Mucosa of rectum (tissue), 2 donors: ENCODE data around the gene CD55.

Source experiments
- H3K27ac ChIP-seq, 2 donors: one replicate each; pipeline ENCODE4 v1.7.0; 2013; ENCODE audit warnings: inconsistent platforms in 2 of 2, low read depth in 2 of 2, low read length in 2 of 2
- H3K27me3 ChIP-seq, 2 donors: one replicate each; pipeline ENCODE4 v1.7.0; 2013; ENCODE audit warnings: low read length in 2 of 2; ENCODE audit not compliant: control insufficient read depth in 2 of 2, insufficient read depth in 2 of 2
- H3K36me3 ChIP-seq, 2 donors: one replicate each; pipeline ENCODE4 v1.7.0; 2013; ENCODE audit warnings: low read length in 2 of 2; ENCODE audit not compliant: control insufficient read depth in 2 of 2, insufficient read depth in 2 of 2
- H3K4me1 ChIP-seq, 2 donors: one replicate each; pipeline ENCODE4 v1.7.0; 2013; ENCODE audit warnings: low read length in 2 of 2, mild to moderate bottlenecking in 1 of 2; ENCODE audit not compliant: control insufficient read depth in 2 of 2, insufficient read depth in 2 of 2
- H3K4me3 ChIP-seq, 2 donors: one replicate each; pipeline ENCODE4 v1.7.0; 2013; ENCODE audit warnings: low read length in 2 of 2
- H3K9ac ChIP-seq, 2 donors: one replicate each; pipeline ENCODE4 v1.7.0; 2013; ENCODE audit warnings: low read length in 2 of 2, low read depth in 1 of 2, mild to moderate bottlenecking in 1 of 2
- H3K9me3 ChIP-seq, 2 donors: one replicate each; pipeline ENCODE4 v1.7.0; 2013; ENCODE audit warnings: low read length in 2 of 2; ENCODE audit not compliant: control insufficient read depth in 2 of 2
- donor health status: healthy.
- donor health status: Normal muscosa, but diverticular disease.

The CD55 gene

DNA sequence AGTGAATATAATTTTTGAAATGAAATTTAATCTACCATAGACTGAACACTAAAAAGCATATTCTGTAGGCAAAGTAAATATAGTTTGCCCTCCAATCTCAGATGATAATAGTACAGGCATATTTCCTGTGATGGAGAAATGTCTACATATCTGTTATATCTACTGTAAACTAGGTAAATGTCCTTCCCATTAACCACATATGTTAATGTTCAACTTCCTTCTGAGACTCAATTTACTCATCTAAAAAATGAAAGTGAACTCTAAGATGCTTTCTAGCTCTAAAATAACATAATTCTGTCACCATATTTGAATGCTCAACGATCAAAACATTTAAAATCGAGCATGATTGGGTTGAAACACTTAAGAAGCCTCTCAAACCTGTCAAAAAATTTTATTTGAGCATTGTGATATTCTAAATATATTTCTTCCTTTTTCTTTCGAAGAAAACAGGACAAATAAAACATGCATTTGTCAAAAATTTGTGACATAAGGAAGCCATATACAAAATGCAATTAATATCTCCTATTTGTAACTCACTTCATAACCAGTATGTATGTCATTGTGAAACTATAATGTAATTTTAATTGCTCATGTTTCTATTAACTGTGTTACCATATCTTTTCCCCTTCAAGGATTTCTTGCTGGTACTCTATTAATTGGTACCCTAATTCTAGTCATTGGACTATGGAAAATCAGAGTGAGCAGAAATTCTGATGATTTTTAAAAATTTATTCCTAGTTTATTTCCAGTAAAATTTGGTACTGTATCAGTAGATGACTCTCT lies 34.2 kb downstream of the CD55 start:
- Histone ChIP-seq H3K4me1 (no peaks in the 10 kb centered on the region), H3K36me3 (peaks cover 0 to 6% of the 10 kb centered on the region in 2 donors), H3K27ac (no peak overlapping the region), H3K9ac (no peak overlapping the region), H3K9me3 (no peaks in the 10 kb centered on the region), H3K4me3 (no peak overlapping the region), H3K27me3 (no peaks in the 10 kb centered on the region)

DNA sequence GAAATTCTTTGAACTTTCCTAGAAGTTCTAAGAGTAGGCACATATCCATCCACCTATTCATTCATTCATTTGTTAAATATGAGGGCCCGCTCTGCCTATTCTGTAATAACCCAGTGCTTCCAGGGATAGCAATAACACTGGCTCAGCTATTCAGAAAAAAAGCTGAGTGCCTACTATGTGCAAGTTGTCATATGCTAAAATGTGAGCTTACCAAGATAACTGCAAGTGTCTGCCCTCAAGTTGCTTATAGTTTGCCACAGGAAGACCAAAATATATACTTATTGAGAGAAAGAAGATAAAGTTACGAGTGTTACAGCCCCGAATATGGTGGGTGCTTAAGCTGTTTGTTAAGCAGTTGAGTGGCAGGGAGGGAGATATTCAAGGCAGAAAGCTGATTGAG lies 39.6 kb downstream of the CD55 start:
- Histone ChIP-seq H3K9ac (no peak overlapping the region), H3K4me3 (no peak overlapping the region), H3K4me1 (no peaks in the 10 kb centered on the region), H3K27ac (no peak overlapping the region), H3K27me3 (no peaks in the 10 kb centered on the region), H3K36me3 (peaks cover 0 to 8% of the 10 kb centered on the region in 2 donors), H3K9me3 (no peaks in the 10 kb centered on the region)

DNA sequence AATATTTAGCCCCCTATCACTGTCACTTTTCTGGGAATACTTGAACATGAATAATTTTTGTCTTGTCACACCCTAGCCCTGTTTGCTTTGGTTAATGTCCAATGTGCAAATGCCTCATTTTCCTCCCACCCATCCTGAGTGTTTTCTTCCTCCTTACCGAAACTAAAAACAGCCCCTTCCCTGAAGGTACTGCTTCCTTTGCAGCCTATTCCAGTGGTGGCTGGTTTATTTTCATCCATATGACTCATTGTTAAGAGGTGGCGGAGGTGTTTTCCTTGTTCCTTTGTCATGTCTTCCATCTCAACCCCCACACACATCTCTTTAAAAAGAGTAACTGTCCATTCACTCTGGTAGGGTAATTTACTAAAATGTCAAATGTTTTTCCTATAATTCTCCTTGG lies 40.4 kb downstream of the CD55 start:
- H3K9me3 ChIP-seq: no peaks in the 10 kb centered on the region
- H3K4me3 ChIP-seq: no peak overlapping the region
- H3K27ac ChIP-seq: no peak overlapping the region
- no peak overlapping the region for H3K9ac ChIP-seq
- H3K4me1 ChIP-seq: no peaks in the 10 kb centered on the region
- peaks cover 0 to 8% of the 10 kb centered on the region in 2 donors for H3K36me3 ChIP-seq
- no peaks in the 10 kb centered on the region for H3K27me3 ChIP-seq

DNA sequence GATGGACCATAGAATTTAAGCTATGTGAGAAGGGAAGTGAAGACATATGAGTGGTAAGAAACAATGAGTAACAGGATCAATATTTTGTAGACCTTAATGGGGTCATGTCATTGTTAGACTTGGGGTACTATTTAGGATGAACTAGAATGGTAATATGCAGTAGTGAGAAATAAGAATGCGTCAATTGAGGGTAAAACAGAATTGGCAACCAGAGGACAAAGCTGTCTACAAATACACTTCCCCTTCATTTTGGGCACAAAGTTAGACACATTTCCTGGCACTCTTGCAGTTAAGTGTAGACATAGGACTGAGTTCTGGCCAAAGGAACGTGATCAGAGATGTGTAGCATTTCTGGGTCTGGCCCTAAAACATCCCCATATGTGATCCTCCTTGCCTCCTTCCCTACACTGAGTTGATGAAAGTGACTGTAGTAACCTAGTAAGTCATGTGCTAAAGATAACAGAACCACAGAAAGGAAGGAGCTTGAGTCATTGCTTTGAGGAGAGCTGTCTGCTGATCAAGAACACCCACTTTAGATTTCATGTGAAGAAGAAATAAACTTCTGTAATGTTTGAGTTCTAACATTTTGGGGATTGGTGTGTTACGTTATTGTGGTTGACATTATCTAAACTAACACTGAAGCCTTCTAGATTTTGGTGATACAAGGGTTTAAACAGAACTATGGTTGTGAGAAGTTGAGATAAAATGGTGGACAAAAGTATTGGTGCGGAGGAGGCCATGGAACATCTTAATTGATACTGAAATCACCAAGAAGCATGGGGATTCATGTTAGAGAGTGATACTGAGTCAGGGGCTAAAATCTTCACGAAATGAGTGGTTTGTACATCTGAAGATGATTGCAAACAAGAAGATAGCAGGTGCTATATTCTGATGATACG lies 41.7 kb downstream of the CD55 start:
- no peak overlapping the region for H3K4me3 ChIP-seq
- no peak overlapping the region for H3K9ac ChIP-seq
- no peaks in the 10 kb centered on the region for H3K27me3 ChIP-seq
- peaks cover 0 to 8% of the 10 kb centered on the region in 2 donors for H3K36me3 ChIP-seq
- H3K9me3 ChIP-seq: no peaks in the 10 kb centered on the region
- no peaks in the 10 kb centered on the region for H3K4me1 ChIP-seq
- H3K27ac ChIP-seq: no peak overlapping the region

DNA sequence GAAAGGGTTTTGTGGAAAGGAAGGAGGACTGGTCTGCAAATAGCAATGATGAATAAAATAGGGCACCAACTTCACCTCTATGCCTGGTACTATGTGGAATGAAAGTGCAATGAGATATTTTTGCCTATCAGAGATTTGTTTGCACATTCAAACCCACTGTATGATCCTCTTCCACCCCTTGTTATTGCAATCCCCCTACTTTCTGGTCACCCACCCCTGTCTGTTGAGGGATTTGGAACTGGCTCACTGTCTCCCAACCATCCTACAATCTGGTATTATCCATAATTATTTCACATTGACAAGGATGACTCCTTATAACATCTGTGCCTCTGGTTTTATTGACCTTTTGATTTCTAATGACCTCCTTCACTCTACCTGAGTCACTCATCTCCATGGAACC lies 42.4 kb downstream of the CD55 start:
- Histone ChIP-seq H3K9me3 (no peaks in the 10 kb centered on the region), H3K27me3 (no peaks in the 10 kb centered on the region), H3K4me1 (no peaks in the 10 kb centered on the region), H3K36me3 (peaks cover 0 to 8% of the 10 kb centered on the region in 2 donors), H3K9ac (no peak overlapping the region), H3K4me3 (no peak overlapping the region), H3K27ac (no peak overlapping the region)

DNA sequence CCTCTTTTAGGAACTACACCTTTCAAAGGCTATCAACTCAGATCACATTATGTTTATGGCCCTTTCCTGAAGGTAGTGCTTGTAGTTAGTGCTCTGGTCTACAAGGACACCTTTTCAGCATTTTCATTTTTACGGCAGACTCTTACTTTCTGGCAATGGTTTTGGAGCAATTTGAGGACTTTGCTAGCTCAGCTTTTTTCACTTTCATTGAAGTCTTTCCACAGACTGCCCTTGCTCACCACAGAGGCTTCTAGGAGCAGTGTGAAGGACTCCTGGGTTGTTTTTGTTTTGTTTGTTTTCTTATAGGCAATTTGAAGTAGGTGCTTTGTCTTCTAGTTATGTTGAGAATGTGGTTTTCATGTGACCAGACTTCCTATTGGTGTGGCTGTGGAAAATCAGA lies 43.1 kb downstream of the CD55 start:
- H3K27ac ChIP-seq: no peak overlapping the region
- H3K4me1 ChIP-seq: no peaks in the 10 kb centered on the region
- no peaks in the 10 kb centered on the region for H3K9me3 ChIP-seq
- H3K36me3 ChIP-seq: peaks cover 0 to 7% of the 10 kb centered on the region in 2 donors
- no peaks in the 10 kb centered on the region for H3K27me3 ChIP-seq
- no peak overlapping the region for H3K9ac ChIP-seq
- H3K4me3 ChIP-seq: no peak overlapping the region

DNA sequence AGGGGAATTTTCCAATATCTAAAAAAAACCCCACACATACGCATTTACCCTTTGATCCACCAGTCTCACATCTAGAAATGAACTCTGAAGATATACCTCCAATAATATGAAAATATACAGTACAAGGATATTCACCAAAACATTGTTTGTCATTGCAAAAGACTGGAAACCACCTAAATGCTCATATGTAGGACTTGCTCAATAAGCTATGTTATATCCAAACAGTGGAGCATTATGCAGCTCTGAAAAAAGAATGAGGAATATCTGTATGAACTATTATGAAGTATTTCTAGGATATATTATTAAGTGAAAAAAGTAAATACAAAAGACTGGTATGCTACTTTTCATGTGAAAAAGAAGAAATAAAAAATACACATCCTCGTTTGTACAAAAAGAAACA lies 43.6 kb downstream of the CD55 start:
- no peaks in the 10 kb centered on the region for H3K4me1 ChIP-seq
- H3K9ac ChIP-seq: no peak overlapping the region
- no peak overlapping the region for H3K27ac ChIP-seq
- no peak overlapping the region for H3K4me3 ChIP-seq
- no peaks in the 10 kb centered on the region for H3K9me3 ChIP-seq
- no peaks in the 10 kb centered on the region for H3K27me3 ChIP-seq
- H3K36me3 ChIP-seq: peaks cover 0 to 4% of the 10 kb centered on the region in 2 donors

DNA sequence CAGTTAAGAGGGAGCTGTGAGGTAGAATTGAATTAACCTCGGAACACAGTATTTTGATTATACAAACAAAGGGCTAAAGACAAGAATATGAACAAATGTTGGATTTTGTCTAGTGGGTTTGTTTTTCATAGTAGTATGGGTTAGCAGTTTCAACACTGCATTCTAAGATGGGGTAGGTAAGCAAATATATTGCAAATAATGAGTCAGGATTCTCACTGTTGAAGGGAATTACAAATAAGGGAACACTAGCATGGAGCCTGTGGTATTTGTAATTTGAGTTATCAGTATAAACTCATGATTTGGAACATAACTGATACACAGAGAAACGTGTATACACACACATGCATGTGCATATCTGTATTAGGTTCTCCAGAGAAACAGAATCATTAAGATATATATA lies 44.5 kb downstream of the CD55 start:
- H3K36me3 ChIP-seq: peaks cover 0 to 2% of the 10 kb centered on the region in 2 donors
- H3K9ac ChIP-seq: no peak overlapping the region
- no peaks in the 10 kb centered on the region for H3K4me1 ChIP-seq
- no peaks in the 10 kb centered on the region for H3K9me3 ChIP-seq
- no peaks in the 10 kb centered on the region for H3K27me3 ChIP-seq
- H3K27ac ChIP-seq: no peak overlapping the region
- H3K4me3 ChIP-seq: no peak overlapping the region

DNA sequence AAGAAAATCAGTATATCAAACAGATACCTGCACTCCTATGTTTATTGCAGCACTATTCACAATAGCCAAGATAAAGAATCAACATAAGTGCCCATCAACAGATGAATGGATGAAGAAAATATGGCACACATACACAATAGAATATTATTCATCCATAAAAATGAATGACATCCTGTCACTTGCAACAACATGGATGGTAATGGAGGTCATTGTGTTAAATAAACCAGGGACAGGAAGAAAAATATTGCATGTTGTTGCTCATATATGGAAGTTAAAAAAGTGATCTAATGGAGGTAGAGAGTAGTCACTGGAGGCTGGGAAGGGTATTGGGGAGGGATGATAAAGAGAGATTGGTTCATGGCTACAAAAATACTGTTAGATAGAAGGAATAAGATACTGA lies 67.2 kb downstream of the CD55 start:
- Histone ChIP-seq H3K9ac (no peak overlapping the region), H3K27me3 (no peaks in the 10 kb centered on the region), H3K4me1 (peaks cover 0 to 1% of the 10 kb centered on the region in 2 donors), H3K4me3 (no peak overlapping the region), H3K27ac (no peak overlapping the region), H3K9me3 (no peaks in the 10 kb centered on the region), H3K36me3 (no peaks in the 10 kb centered on the region)

DNA sequence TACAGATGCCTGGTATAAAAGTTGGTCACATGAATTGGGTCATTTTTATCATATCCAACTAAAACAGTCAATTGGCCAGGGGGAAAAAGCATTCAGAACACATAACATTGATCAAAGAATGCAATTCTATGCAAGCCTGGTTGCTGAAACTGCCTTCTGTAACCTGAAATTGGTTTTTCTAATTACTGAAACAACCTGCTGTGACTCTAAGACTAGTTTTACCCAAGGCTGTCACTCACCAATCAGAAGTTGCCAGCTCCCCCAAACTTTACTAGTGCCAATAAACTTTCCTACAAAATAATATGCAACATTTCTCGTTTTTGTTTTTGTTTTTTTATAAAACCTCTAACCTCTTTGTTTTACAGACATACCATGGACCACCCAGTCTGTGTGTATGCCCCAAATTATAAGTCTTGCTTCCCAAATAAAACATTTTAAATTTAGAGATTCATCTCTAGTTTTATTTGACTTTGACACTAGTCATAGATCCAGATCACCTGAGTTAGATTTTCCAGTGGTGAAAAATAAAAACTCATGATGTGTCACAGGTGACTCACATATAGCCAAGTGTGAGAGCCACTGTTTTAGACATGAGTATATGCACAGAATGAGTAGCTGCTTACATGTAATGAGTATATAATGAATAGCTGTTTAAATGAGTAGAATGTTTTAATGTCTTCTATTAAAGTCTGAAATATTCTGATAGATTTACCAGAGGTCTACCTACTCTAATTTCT lies 68.4 kb downstream of the CD55 start:
- Histone ChIP-seq H3K27ac (no peak overlapping the region), H3K4me3 (no peak overlapping the region), H3K9ac (no peak overlapping the region)

More for the DNA sequence above, 68.4 kb downstream of the CD55 start:
- Histone ChIP-seq H3K9me3 (no peaks in the 10 kb centered on the region), H3K27me3 (no peaks in the 10 kb centered on the region), H3K4me1 (peaks cover 0 to 2% of the 10 kb centered on the region in 2 donors), H3K36me3 (no peaks in the 10 kb centered on the region)
